GM18861 (cell line): ENCODE measurements around the gene STXBP4.

Experiments used
- ATAC-seq: cut with Tn5 transposase; IDR thresholded peaks from one replicate; pipeline ENCODE4 v1.9.1; 2021; ENCODE audit not compliant: unreplicated experiment

STXBP4 gene

DNA sequence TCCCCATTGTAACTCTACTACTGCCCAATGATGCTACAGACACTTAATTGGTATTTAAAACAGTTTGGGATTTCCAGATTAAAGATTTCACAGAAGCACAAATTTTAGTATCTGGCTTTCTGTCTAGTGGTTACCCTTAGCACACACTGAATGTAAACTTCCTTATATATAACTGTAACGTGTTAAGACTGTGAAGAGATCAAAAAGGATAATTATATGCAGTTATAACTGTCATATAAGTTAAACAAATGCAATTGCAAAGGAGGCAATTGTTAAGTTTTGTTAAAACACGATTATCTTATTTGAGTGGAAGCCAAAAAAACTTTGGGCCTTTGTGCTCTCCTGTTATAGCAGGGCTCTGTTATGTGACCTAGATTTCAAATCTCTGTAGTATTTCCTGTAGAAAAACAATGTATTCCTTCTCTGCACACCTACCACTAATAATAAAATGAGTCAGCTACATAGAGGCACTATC is 147.9 kb downstream of the STXBP4 start:
- no peak for ATAC-seq

GRCh38 chr17:55117164-55117563 is 148.6 kb downstream of the STXBP4 start:
- no peak for ATAC-seq

GRCh38 chr17:55120651-55121050 is 152.1 kb downstream of the STXBP4 start:
- ATAC-seq = no peak

GRCh38 chr17:55121268-55121667 is 152.7 kb downstream of the STXBP4 start:
- ATAC-seq = no peak

DNA sequence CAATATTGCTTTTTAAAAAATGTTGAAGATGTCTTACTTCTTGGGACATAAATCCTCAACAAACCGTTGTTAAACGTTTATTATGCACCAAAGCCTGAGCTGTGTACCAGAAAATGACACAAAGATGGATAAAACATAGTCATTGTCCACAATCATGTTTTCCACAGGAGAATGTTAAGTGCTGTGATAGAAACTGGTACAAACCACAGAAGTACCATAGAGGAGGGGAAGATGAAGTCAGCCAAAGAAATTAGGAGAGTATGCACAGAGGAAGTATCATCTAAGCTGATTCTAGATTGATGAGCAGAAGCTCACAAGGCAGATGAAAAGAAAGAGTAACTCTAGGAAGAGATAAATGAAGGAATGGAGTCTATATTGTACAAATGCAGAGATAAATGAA is 153.5 kb downstream of the STXBP4 start:
- no peak for ATAC-seq

DNA sequence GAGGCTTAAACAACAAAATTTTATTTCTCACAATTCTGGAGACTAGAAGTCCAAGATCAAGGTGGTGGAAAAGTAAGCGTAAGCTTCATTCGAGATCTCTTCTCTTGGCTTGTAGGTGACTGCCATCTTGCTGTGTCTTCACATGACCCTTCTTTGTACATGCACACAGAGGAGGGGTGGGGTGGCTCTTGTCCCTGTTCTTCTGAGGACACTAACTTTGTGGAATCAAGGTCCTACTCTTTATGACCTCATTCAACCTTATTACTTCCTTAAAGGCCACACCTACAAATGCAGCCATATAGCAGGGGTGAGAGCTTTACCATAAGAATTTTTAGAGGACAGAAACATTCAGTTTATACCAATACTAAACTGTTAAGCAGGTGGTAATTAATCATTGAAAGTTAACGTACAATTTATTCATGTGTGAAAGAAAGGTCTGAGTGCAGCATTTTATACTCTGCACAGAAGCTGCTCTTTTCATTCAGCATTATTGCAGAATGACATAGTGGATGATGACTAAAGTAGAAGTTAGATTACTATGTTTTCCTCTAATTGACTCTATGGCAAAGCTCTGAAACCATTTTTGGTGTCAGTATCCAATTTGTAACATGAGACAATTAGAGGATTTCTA is 156.3 kb downstream of the STXBP4 start:
- no peak for ATAC-seq

DNA sequence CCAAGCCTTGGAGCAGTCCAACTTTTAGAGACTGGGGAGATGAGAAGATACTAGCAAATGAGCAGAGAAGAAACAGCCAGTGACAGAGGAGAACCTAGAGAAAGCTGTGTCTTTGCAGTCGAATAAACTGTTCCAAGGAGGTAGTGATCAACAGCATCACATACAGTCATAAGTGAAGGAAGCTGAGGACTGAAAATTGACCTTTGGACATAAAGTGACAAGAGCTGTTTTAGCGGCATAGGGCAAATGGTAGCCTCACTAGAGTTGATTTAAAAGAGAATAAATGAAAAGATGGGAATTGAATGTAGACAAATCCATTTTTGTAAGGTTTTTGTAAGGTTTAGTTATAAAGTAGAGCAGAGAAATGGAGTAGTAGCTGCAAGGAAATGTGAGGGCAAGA is 165.0 kb downstream of the STXBP4 start:
- ATAC-seq = no peak

DNA sequence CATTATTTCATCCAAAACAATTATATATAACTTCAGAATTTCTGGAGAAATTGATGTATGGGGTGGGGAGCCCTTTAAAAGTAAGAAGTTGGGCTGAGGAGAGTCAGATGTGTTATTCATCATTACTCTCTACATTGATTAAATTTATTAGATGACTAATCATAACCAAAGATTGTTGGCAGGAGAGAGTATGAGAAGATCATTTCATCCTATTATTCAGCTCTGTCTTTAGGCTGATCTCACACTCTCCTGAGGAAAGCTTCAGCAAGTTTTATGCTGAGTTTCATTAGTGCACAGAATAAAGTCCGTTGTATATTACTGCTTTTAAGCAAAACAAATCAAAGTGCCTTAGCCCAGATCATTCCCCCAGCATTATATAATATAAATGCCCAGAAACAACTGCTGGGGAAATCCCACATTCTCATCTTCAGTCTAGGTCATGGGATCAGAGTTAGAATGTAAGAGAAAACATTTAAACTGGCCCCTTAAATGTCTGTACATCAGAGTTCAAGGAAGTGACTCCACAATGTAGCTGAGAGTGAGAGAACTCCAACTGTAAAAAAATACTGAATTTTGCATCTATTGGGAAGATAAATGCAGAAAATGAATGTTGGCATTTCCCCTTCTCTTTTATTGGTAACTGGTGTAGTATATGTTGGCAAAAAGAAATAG is 166.1 kb downstream of the STXBP4 start:
- ATAC-seq = no peak

GRCh38 chr17:55140809-55141208 is 172.2 kb downstream of the STXBP4 start:
- ATAC-seq = no peak

DNA sequence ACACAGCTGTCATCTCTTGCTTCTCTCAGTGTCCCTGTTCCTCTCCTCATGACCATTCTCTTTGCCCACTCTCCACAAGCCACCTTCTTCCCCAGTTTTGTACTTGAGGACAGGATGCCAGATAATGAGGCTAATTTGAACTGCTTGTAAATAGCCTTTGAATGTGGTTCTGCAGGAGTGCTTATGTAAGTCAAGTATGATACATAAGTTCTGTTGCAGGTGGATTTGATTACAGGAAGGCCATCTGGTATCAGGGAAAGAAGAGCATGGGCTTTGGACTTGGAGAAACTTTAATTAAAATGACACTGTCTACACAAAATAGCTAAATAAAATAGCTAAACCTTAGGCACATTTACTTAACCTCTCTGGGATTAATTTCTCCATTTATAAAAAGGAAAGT is 176.0 kb downstream of the STXBP4 start:
- no peak for ATAC-seq

DNA sequence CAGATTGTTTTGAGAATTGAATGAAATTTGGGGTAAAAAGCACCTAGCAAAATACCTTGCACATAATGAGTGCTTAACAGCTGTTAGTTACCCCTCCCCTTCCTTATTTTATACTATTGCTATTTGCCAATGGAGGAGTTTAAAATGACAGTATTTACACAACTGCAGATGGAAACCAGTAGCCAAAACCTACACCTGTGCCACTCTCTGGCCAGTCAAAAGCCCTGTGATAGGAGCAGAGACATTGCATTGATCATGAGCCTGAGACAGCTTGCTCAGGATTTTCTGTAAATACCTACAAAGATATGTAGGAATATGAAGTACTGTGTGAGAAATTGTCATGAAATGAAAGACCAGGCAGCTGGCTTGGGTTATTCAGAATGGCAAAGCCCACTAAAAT is 180.9 kb downstream of the STXBP4 start:
- ATAC-seq = no peak

GRCh38 chr17:55152236-55152635 is 183.7 kb downstream of the STXBP4 start:
- no peak for ATAC-seq

- no peak for ATAC-seq
Measured at GRCh38 chr17:55154101-55154500, 185.5 kb downstream of the STXBP4 start.

GRCh38 chr17:55155856-55156560 is 187.4 kb downstream of the STXBP4 start:
- no peak for ATAC-seq

GRCh38 chr17:55157165-55157564 is 188.6 kb downstream of the STXBP4 start:
- ATAC-seq = no peak

DNA sequence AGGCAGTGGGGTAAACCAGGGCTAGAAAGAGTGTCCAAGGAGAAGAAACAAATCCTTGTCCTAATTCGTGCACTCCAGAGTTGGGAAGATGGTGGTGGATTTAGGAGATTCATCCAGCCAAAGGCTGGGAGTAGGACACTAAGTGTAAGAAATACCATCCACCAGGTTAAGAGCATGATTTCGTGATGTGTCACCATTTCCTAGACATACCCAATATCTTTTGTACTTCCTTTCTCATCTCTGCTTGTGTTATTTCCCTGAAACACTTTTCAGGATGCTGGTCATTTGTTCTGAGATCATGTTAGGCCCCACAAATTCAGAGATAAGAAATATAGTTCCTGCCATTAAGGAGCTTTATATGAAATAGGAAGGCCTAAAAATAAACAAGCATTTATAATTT is 189.9 kb downstream of the STXBP4 start:
- no peak for ATAC-seq

- ATAC-seq = no peak
Measured at GRCh38 chr17:55159251-55159650, 190.7 kb downstream of the STXBP4 start.

GRCh38 chr17:55160501-55160900 is 191.9 kb downstream of the STXBP4 start:
- ATAC-seq = no peak

GRCh38 chr17:55161935-55162555 is 193.5 kb downstream of the STXBP4 start:
- no peak for ATAC-seq

- ATAC-seq = no peak
Measured at GRCh38 chr17:55162556-55162946, 194.0 kb downstream of the STXBP4 start.

GRCh38 chr17:55163408-55163807 is 194.8 kb downstream of the STXBP4 start:
- no peak for ATAC-seq

DNA sequence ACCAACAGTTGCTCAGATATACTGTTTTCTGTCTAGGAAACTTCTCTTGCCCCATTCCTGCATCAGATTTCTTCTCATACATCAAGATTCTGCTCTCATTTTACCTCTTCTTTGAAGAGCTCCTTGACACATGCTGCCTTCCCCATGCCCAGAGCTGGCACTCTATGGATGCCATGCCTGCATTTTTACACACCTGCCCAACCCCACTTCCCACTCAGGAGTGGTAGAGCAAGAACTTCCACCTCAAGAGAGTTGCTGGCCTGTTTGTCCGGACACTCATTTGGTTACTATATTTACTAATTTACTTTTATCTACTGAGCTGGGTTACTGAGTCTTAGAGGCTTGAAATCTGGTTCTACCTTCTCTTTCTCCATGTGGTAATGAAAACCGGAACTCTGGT is 197.9 kb downstream of the STXBP4 start:
- ATAC-seq = no peak
